DND-41 (cell line): ENCODE measurements around the gene ASH1L.
"Not testable (repeated sequence)": the region's sequence is repeated elsewhere in the genome, so short reads cannot be mapped to it uniquely, and the experiment has no call there.

Source experiments
- ATAC-seq: fragments of 200-7000 bp; cut with Tn5 transposase; 3 replicates; pipeline ENCODE4 v1.9.1; 2021; ENCODE audit warnings: low read depth; ENCODE audit not compliant: insufficient read depth
- DNase-seq: peaks from one replicate; pipeline ENCODE4 v3.0.0-alpha.2; 2020
- H2AFZ ChIP-seq: 2 replicates; pipeline ENCODE4 v1.6.0; 2012; ENCODE audit warnings: low read depth, low read length
- H3K27ac ChIP-seq: 2 replicates; pipeline ENCODE4 v1.5.1; 2012; ENCODE audit warnings: low read length, inconsistent platforms
- H3K27me3 ChIP-seq: fragments of 200-600 bp; sonication (generic); 2 replicates; pipeline ENCODE4 v1.6.0; 2012; ENCODE audit warnings: low read length, mild to moderate bottlenecking, inconsistent platforms; ENCODE audit not compliant: insufficient read depth, poor library complexity
- H3K36me3 ChIP-seq: 2 replicates; pipeline ENCODE4 v1.5.1; 2012; ENCODE audit warnings: low read length, inconsistent platforms; ENCODE audit not compliant: insufficient read depth
- H3K4me1 ChIP-seq: 2 replicates; pipeline ENCODE4 v1.5.1; 2012; ENCODE audit warnings: mild to moderate bottlenecking, low read length; ENCODE audit not compliant: insufficient read depth
- H3K4me2 ChIP-seq: 2 replicates; pipeline ENCODE4 v1.6.0; 2012; ENCODE audit warnings: mild to moderate bottlenecking, moderate library complexity, low read length, inconsistent platforms; ENCODE audit not compliant: insufficient read depth
- H3K4me3 ChIP-seq, 2 experiments: fragments of 200-600 bp in 1 of 2; shearing (Covaris generic) in 1 of 2; 2 replicates each; pipeline ENCODE4 v1.5.1; 2012 to 2016; ENCODE audit warnings: inconsistent platforms in 2 of 2, low read length in 2 of 2, mild to moderate bottlenecking in 2 of 2, low read depth in 1 of 2, moderate library complexity in 1 of 2
- H3K79me2 ChIP-seq: 2 replicates; pipeline ENCODE4 v1.6.0; 2012; ENCODE audit warnings: low read length, inconsistent platforms; ENCODE audit not compliant: insufficient read depth
- H3K9ac ChIP-seq: 2 replicates; pipeline ENCODE4 v1.6.0; 2012; ENCODE audit warnings: low read depth, mild to moderate bottlenecking, inconsistent platforms, low read length, moderate library complexity
- H3K9me3 ChIP-seq: 2 replicates; pipeline ENCODE4 v1.5.1; 2012; ENCODE audit warnings: low read length, moderate library complexity, mild to moderate bottlenecking, inconsistent platforms; ENCODE audit not compliant: insufficient read depth, severe bottlenecking
- H4K20me1 ChIP-seq: 2 replicates; pipeline ENCODE4 v1.6.0; 2012; ENCODE audit warnings: low read length; ENCODE audit not compliant: insufficient read depth
- CTCF ChIP-seq: IDR thresholded peaks from 2 replicates; pipeline ENCODE4 v1.5.1; 2012; ENCODE audit warnings: borderline replicate concordance, low read length, moderate library complexity, mild to moderate bottlenecking; ENCODE audit not compliant: poor library complexity, severe bottlenecking; ENCODE audit errors: extremely low read depth
- EZH2 ChIP-seq: IDR thresholded peaks from 3 replicates; pipeline ENCODE4 v1.6.1; 2012; ENCODE audit warnings: borderline replicate concordance, low read depth, mild to moderate bottlenecking, moderate library complexity, low read length, inconsistent platforms; ENCODE audit not compliant: severe bottlenecking

ASH1L gene

DNA sequence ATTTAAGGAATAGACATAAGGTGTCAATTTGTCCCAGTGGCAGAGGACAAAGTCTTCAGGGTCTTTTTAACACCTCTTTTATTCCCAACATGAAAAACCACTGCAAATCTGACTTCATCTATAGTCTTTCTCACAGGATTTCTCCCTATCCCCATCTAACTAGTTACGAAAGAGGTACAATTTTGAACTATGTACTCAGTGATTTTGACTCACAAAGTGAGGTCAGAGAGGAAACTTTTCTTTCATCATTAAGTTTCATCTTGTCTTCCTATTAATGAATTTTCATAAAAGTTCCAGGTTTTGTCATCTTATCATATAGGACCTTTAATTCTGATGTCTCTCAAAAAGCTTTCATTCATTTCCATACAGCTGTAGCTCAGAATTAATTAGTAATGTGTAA, 63.3 kb downstream of the ASH1L start:
- Histone ChIP-seq H2AFZ (no peak overlapping the region), H4K20me1 (peaks cover 24% of the 10 kb centered on the region), H3K4me2 (no peak overlapping the region), H3K4me1 (peaks cover 3% of the 10 kb centered on the region; the same call in 1 of the 2 replicates), H3K4me3 (no peak overlapping the region), H3K36me3 (no peaks in the 10 kb centered on the region), H3K9me3 (no peaks in the 10 kb centered on the region), H3K79me2 (peaks cover 97% of the 10 kb centered on the region), H3K9ac (no peak overlapping the region), H3K27ac (no peak overlapping the region), H3K27me3 (no peaks in the 10 kb centered on the region)
- TF ChIP-seq EZH2: no peak
- TF ChIP-seq CTCF: no peak
- DNase-seq: no peak
- ATAC-seq: no peak

GRCh38 chr1:155493595-155493994, 69.0 kb downstream of the ASH1L start:
- not testable (repeated sequence) for H3K27me3 ChIP-seq, H2AFZ ChIP-seq, H3K4me1 ChIP-seq, H3K4me3 ChIP-seq, H3K9ac ChIP-seq, H3K27ac ChIP-seq, ATAC-seq, H3K36me3 ChIP-seq, H3K9me3 ChIP-seq, H3K4me2 ChIP-seq, DNase-seq
- H4K20me1 ChIP-seq: peaks cover 31% of the 10 kb centered on the region
- peaks cover 96% of the 10 kb centered on the region for H3K79me2 ChIP-seq

DNA sequence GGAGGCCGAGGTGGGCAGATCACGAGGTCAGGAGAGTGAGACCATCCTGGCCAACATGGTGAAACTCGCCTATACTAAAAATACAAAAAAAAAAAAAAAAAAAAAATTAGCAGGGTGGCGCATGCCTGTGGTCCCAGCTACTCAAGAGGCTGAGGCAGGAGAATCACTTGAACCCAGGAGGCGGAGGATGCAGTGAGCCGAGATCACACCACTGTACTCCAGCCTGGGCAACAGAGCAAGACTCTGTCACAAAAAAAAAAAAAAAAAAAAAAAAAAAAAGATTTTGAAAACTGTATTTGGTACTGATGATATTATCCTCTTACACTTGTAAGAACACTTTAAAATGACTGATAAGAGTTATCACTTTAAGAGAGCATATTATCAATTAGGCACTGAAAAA, 74.2 kb downstream of the ASH1L start:
- H3K9me3 ChIP-seq, H3K4me1 ChIP-seq, H3K4me3 ChIP-seq, H3K27ac ChIP-seq, ATAC-seq, H2AFZ ChIP-seq, H3K4me2 ChIP-seq, H3K27me3 ChIP-seq, DNase-seq, H3K9ac ChIP-seq: not testable (repeated sequence)
- peaks cover 89% of the 10 kb centered on the region for H3K79me2 ChIP-seq
- peaks cover 23% of the 10 kb centered on the region for H4K20me1 ChIP-seq
- peaks cover 12% of the 10 kb centered on the region for H3K36me3 ChIP-seq

DNA sequence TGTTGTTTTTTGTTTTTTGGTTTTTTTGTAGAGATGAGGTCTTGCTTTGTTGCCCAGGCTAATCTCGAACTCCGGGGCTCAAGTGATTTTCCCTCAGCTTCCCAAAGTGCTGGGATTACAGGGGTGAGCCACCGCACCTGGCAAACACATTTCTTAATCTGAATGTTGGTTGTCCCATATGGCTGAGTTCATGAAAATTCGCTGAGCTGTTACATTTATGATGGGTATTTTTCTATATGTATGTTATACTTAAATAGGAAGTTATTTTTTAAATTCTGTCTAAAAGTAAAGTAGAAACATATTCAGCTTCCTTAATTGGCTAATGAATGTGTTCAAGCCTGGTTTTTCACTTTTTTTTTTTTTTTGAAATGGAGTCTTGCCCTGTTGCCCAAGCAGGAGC, 75.1 kb downstream of the ASH1L start:
- Histone ChIP-seq H3K4me3 (no peak overlapping the region), H3K4me2 (no peak overlapping the region), H3K4me1 (no peaks in the 10 kb centered on the region), H3K27ac (no peak overlapping the region), H4K20me1 (peaks cover 21% of the 10 kb centered on the region), H3K9ac (no peak overlapping the region), H3K9me3 (no peaks in the 10 kb centered on the region), H3K36me3 (peaks cover 16% of the 10 kb centered on the region), H3K27me3 (no peaks in the 10 kb centered on the region), H2AFZ (no peak overlapping the region), H3K79me2 (peaks cover 88% of the 10 kb centered on the region)
- DNase-seq (no peak), ATAC-seq (no peak)
- no peak for TF ChIP-seq EZH2
- TF ChIP-seq CTCF: no peak

- not testable (repeated sequence) for H3K4me3 ChIP-seq, H3K9ac ChIP-seq, DNase-seq, H3K27me3 ChIP-seq, H3K4me1 ChIP-seq, ATAC-seq, H3K9me3 ChIP-seq, H3K4me2 ChIP-seq, H3K27ac ChIP-seq, H2AFZ ChIP-seq
- Histone ChIP-seq H3K79me2 (peaks cover 86% of the 10 kb centered on the region), H3K36me3 (peaks cover 22% of the 10 kb centered on the region), H4K20me1 (peaks cover 19% of the 10 kb centered on the region)
Observed at GRCh38 chr1:155486952-155487351, 75.7 kb downstream of the ASH1L start.
